Stimulated activated CD4-positive, alpha-beta T cell treated with anti-CD3 and anti-CD28 coated beads, Interleukin-2, amount 100 ng/mL, for 48 hours (primary cell): ENCODE measurements around the gene DIAPH2.
"Not testable (repeated sequence)": the region's sequence is repeated elsewhere in the genome, so short reads cannot be mapped to it uniquely, and the experiment has no call there.

Experiments
- DNase-seq, 2 donors: peaks; one replicate each; pipeline ENCODE4 v3.0.0-alpha.2; 2020

The DIAPH2 gene

DNA sequence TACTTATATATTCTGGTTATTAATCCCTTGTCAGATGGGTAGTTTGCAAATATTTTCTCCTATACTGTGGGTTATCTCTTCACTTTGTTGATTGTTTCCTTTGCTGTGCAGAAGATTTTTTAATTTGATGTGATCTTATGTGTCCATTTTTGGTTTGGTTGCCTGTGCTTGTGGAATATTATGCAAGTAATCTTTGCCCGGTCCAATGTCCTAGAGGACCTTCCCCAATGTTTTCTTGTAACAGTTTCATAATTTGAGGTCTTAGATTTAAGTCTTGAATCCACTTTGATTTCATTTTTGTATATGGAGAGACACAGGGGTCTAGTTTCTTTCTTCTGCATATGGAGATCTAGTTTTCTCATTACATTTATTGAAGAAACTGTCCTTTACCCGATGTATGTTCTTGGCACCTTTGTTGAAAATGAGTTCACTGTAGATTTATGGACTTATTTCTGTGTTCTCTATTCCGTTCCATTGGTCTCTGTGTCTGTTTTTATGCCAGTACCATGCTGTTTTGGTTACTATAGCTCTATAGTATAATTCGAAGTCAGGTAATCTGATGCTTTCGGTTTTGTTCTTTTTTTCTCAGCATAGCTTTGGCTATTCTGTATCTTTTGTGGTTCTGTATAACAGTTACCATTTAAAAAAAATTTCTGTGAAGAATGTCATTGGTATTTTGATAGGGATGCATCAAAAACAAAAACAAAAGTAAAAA is 34.7 kb downstream of the DIAPH2 start:
- no peak for DNase-seq

DNA sequence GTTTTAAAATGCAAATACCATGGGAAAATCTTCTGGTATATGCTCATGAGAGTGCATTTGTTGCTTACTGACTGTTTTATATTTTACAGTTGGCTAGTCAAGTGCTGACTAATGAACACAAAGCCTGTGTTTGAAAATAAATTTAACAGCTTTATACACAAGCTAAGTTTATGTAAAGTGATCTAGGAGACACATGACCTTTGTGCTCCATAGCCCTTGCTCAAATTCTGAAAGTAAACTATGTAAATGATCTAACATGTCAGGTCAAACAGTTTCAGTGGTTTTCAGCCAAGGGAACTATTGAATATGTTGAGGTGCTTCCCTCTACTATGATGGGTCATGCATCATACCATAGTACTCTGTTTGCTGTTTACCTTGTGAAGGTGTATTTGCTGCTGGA is 36.7 kb downstream of the DIAPH2 start:
- DNase-seq, result no peak

DNA sequence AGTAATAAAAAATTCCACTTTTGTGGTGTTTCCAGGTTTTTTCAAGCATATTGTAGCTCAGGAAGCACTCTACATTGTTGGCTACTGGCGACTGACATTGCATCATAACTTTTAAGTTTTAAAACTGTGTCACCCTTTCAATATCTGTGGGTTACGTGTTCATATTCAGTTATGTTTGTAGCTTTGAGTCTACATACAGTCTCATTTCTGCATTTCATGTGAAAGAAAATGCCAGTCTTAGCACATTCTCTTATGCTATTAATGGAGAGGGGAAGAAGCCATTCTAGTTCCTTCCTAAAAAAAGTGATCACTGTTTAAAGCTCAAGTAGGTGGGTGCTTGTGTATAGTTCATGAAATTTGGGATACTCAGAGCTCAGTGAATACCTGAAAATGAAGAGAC is 38.1 kb downstream of the DIAPH2 start:
- DNase-seq, result no peak

DNA sequence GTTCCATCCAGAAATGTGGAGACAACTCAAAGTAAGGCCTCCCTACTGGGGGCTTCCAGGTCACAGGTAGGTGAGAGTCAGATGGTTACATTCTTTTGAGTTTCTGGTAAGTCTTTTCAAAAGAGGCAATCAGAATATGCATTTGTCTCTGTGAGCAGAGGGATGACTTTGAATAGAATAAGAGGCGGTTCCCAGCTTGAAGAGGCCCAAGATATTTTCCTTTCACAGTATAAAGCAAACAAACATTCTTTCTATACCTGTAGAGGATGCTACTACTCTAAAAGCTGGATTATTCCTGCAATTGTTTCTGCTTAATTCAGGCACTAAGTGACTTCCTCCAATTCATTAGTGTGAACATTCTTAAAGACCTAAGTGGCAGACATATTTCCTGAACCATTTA is 44.4 kb downstream of the DIAPH2 start:
- DNase-seq, result no peak

DNA sequence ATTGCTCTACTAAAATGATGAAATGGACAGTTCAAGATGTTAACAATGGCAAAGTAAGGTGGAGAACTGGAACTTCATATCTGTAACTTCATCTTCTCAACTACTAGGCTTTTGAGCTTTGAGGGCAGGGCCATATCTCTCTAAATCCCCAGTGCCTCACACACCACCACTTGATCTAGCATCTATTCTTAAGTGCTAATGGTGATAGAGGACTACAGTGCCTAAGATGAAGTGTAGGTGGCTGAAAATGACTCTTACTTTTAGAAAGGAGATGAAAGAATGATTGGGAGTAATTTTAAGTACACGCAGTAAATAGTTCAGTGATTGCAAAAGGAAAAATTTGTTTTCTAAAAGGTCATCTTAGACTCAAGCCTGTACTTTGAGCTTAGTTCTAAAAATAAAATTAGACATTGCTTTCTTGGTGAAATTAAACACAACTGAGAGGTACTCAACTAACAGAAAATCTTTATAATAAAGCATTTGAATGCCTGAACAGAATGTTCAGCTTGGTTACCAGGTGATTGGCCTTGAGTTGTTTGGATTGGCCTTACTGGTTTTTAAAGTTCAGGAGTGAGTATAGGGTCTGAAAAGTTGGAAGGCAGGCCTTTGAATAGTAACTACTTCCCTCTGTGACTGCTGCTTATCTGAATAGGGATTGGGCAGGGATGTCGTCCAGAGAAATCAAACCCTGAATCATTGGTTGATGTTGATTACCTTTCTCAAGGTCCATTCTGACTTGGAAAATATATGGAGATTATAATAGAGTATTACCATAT is 45.4 kb downstream of the DIAPH2 start:
- DNase-seq, result no peak

DNA sequence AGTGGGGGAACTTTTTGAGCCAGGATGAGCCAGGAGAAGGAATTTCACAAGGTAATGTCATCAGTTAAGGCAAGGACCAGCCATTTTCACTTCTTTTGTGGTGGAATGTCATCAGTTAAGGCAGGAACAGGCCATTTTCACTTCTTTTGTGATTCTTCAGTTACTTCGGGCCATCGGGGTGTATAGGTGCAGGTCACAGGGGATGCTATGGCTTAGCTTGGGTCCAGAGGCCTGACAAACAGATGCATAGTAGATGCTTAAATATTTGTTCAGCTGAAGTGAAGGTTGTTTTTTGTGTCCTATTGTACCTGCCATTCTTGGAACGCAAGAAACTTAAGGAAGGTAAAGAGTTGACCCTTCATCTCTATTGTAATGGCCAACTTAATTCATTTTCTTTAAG is 46.4 kb downstream of the DIAPH2 start:
- not testable (repeated sequence) for DNase-seq

DNA sequence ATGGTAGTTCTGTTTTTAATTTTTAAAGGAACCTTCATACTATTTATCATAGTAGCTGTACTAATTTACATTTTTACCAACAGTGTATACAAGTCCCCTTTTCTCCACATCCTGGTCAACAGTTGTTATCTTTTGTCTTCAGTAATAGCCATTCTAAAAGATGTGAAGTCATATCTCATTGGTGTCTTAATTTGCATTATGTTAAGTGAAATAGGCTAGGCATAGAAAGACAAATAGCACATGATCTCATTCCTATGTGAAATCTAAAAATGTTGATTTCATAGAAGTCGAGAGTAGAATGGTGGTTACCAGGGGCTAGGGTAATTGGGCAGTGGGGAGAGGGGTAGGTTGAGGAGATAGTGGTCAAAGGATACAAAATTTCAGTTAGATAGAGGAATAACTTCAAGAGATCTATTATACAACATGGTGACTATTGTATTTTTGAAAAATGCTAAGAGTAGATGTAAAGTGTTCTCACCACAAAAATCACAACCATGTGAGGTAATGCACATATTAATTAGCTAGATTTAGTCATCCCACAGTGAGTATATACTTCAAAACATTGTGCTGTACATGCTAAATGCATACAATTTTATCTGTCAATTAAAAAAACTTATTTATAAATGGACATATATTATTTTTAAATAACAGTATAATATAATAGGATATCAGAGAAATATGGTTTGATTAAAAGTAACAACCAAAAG is 58.9 kb downstream of the DIAPH2 start:
- DNase-seq, result no peak

DNA sequence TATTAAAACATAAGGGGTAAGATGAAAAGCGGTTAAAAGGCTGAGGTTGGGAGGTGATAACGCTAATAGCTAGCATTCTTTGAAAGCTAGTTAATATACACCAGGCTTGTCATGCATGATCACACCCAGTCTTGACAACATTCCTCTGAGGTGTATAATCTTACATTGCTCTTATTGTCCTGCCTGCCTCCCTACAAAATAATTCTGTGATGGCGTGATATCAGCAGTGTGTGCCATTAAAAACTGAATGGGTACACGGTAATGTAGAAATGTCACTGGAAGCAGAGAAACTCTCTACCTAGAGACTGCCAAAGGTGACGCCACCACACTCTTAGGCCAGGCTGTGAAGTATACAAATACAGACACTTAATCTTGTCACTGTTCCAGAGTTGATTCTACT is 68.1 kb downstream of the DIAPH2 start:
- DNase-seq, result no peak

DNA sequence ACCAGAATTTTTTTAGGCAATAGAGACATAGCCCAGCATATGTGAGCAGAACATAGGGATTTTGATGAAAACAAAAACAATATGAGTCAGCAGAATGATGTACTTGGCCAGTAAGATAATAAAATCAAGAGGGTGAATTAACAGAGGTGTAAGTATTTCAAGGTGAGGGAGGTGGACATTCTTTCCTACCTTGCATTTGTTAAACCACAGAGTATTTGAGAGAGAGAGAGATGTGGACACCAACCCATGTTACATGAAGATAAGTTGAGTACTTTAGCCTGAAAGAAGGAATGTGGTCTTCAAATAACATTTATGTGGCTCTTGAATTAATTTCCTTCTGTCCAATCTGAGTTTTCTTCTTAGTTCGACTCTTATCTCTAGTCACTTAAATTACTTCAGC is 68.6 kb downstream of the DIAPH2 start:
- no peak for DNase-seq

DNA sequence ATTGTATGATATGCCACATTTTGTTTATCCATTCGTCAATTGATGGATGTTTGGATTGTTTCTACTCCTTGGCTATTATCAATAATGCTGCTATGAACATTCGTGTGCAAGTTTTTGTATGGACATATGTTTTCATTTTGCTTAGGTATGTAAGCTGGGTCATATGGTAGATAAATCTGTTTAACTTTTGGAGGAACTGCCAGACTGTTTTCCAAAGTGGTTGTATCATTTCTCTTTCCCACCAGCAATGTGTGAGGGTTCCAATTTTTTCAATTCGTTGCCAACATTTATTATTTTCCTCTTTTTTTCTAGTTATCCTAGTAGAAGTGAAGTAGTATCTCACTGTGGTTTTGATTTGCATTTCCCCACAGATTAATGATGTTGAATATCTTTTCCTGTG is 71.8 kb downstream of the DIAPH2 start:
- no peak for DNase-seq

DNA sequence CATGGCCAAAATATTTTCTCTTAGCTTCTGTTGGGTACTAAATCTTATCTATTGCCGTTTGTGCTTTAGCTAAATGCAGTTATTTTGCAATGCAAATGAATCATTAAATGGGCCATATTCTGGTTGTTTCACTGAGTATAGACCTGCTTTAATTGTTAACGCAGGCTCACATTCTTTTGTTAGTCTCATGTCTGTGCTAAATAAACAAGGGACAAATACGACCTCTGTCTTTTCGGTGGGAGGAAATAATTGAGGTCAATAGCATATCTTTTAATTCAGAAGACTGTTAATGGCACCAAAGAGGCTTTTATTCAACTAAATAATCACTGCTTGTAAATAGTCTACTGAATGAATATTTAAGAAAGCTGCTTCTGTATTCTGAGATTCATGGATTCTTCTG is 76.9 kb downstream of the DIAPH2 start:
- DNase-seq, result no peak

DNA sequence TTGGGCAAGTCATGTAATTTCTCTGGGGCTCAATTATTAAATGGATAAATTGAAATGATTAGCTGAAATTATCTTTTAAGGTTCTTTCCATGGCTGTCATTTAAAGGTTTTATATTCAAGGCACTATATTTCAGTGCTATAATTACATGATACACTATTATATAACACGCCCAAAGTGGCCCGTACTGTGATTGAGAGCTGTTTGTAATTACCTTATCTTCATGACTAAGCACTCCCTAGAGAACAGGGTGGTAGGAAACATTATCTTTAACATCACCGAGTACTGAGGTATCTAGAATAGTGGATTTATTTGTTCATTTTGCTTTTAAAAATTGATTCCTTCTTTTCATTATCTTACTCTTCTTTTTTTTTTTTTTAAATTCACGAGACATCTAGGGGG is 79.0 kb downstream of the DIAPH2 start:
- DNase-seq, result no peak

DNA sequence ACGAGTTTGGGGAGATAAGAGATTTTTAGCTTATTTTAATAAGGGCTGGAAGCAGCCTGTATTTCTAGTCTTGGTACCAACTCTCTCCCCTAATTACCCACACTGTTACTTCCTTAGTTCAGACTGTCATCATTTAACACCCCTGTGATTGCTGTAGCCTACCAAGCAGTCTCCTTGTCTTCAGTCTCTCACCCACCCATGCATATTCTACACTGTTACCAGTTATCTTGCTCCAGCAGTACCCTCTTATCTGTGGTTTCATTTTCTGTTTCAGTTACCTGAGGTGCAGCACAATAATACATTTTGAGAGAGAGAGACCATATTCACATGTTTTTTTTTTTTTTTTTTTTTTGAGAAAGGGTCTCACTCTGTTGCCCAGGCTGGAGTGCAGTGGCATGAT is 80.2 kb downstream of the DIAPH2 start:
- DNase-seq, result no peak

DNA sequence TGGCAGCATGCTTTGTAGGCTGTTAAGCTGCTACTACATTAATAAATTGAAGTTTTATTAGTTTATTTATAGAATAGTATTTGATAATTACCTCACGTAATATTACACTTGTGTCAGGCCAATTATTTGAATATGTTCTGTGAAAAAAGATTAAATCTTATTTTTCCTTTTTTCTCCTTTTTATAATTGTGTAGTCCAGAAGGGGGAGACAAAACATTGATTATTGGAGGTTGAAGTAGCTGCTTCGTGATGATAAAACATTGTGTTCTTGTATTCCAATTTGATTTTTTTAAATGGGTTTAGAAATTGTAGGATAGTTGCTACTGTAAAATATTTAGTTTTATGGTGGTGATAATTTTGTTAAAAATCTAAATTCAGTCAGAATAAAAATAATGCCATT is 85.7 kb downstream of the DIAPH2 start:
- DNase-seq, result no peak

DNA sequence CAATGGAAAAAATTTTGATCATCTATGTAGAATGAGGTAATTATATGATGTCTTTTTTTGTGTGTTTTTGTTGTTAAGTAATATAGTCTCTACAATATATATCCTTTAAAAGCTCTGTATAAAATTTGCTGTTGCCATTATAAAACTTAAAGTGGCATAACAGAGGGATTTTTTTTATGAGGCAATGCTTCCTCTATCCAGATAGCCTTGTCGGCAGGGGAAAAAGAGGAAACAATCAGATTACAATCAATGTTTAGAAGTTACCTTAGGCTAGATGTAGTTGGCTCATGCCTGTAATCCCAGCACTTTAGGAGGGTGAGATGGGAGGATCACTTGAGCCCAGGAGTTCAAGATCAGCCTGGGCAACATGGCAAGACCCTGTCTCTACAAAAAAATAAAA is 86.8 kb downstream of the DIAPH2 start:
- DNase-seq, result no peak

DNA sequence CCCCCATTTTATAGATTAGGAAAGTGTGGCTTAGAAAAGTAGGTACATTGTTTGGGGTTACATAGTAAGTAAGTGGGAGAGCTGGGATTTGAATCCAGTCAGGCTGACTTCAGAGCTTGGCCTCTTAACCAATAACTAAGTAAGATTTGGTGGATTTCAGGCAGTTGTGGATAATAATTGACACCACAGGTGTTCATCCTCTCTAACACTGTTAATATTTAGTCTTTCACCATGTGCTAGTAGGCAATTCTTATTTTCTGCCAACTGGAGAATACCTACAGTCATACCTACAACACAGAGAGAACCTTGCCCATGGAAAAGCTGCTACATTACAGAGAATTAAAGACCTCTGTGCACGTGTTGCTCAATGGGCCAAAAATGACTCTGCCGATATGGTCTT is 89.5 kb downstream of the DIAPH2 start:
- no peak for DNase-seq

DNA sequence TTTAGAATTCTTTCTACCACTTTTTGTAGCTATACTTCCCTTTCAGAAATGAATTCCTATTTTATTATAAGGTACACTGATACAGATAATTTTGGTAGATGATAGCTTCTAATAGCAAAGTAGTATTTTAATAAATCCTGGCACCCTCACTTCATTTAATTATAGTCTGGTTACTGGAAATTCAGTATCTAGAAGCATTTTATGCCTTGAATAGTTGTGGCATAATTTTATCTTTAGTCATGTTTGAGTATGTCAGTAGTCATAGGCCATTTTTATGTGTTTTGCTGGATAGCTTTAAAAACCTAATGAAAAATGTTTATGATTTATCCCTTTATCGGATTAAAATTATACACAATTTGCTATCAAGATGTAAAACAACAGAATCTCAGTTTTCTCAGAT is 92.3 kb downstream of the DIAPH2 start:
- no peak for DNase-seq

DNA sequence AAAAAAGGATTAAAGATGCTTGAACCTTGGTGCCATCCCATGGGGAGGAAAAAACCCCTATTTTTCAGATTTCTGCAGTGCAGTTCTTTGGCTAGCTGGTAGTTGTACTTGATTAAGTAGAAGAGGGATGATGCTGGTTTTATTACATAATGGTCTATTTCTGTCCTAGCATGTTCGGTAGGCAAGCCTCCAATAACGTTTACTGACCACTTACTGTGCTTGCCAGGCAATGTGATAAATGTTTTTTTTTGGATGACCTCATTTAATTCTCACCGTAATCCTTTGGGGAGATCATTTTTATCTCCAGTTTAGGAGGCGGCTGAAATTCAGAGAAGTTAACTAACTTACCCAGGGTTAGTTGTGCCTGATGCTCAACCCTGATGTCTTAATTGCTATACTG is 106.9 kb downstream of the DIAPH2 start:
- DNase-seq, result no peak

DNA sequence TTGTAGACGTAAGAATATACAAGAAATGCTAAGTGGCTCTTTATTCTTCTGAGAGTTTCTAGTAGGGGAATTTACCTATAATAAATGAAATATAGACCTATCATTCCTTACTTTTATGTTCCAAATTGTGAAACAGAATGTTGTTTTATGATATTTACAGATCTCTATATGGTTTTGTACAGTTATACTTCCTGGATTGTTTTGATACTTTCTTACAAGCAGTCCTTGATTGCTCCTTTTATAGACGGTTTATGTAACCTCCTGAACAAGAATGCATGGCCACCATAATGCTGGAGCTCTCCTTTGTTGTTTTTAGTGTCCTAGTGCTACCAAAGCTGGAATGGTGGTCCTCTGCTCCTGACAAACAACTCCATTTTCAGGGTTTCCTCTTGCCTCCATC is 107.4 kb downstream of the DIAPH2 start:
- DNase-seq, result no peak

DNA sequence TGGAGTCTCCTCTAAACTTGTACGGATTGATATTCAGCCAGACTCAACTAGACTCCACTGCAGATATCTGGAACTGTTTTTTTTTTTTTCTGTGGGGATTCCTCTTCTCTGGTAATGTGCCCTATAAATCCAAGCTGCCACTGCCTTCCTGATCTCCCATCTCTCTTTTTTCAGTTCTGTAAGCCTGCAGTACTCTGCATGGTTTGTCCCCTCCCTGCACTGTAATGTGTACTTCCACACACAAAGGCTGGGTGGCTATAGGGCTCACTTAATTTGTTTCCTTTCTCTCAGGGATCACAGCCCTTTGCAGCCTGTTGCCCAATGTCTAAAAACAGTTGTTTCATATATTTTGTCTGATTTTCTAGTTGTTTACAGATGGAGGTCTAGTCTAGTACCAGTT is 114.3 kb downstream of the DIAPH2 start:
- DNase-seq, result no peak

DNA sequence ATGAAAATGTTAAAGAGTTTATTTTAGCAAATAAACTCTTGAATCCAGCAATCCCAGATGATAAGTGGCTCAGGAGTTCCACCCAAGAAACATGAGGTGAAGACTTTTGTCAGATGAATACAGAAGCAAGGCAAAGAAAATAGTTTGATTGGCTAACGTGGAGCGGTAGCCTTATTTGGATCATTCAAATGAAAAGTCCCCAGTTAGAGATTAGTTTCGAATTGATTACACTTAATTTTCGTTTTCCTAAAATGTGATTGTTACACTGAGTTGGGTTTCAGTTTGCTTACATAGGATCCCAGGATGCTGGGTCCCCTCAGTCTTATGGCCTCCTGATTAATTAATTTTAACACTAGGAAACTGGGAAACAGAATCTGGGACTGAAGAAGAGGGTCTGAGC is 122.7 kb downstream of the DIAPH2 start:
- no peak for DNase-seq

DNA sequence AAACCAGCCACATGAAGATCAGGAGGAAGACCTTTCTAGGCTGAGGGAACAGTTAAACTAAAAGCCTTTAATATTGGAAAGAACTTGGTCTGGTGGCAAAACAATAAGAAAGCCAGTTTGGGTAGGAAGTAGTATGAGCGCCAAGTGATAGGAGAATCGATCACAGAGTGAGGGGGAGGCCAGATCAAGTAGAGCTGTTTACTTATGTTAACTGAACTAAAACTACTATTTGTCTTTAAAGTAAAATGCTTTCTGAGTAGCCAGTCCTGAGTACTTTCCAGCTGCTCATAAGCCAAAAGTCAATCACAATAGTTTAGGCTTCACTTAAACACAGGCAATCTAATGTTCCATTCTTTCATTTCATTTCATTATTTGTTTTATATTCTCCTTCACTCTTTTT is 136.3 kb downstream of the DIAPH2 start:
- DNase-seq, result no peak

DNA sequence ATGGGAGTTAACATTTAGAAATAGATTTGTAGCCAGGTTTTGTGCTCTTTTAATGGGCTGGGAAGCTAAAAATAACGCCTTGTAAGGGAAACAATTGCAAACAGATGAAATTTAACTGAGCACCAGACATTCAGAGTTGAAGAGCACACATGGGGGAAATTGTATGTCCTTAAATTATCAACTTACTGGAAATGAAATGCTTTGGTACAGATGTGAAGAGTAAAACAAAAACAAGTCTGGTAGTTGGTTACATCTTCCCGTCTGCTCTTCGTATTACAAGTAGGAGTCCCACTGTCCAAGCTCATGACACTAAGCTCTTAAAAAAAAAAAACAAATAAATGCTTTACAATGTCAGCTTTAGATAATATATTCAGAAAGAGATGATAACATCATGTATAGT is 139.5 kb downstream of the DIAPH2 start:
- DNase-seq, result no peak

DNA sequence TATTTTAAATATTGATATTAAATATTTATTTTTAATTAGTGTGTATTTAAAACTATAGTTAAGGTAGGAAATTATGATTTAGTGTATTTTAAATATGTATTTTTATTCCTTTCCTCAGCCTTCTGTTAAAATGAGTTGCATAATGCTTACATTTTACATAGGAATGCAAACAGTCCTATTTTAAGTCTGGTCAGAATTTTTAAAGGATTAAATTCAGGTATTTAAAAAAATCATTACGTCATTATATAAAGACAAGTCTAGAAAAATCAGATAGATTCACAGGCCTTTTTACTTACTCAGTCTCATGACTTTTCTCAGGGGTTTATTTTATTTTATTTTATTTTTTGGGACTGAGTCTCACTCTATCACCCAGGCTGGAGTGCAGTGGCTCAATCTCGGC is 148.7 kb downstream of the DIAPH2 start:
- DNase-seq, result no peak
